ENCODE data around the gene PTPRK. TPM values are rescaled to one million over a fixed set of nuclear protein-coding genes. Genes with fewer than 3 reads are reported as not detected.

The PTPRK gene
- total RNA-seq, 1 experiment from 2014 or later, result 34.2 TPM

DNA sequence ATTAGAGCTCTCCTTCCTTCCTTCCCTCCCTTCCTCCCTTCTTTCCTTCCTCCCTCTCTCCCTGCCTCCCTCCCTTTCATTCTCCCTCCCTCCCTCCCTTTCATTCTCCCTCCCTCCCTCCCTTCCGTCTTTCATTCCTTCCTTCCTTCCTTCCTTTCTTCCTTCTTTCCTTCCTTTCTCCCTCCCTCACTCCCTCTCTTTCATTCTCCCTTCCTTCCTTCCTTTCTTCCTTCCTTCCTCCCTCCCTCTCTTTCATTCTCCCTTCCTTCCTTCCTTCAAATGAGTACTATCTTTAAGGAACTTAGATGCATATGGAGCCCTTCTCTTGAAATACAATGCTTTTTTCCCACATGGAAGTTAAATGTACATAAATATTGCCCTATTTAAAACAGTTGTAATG lies 20.9 kb upstream of the PTPRK start (continued):
- TF ChIP-seq, protein P1, sequence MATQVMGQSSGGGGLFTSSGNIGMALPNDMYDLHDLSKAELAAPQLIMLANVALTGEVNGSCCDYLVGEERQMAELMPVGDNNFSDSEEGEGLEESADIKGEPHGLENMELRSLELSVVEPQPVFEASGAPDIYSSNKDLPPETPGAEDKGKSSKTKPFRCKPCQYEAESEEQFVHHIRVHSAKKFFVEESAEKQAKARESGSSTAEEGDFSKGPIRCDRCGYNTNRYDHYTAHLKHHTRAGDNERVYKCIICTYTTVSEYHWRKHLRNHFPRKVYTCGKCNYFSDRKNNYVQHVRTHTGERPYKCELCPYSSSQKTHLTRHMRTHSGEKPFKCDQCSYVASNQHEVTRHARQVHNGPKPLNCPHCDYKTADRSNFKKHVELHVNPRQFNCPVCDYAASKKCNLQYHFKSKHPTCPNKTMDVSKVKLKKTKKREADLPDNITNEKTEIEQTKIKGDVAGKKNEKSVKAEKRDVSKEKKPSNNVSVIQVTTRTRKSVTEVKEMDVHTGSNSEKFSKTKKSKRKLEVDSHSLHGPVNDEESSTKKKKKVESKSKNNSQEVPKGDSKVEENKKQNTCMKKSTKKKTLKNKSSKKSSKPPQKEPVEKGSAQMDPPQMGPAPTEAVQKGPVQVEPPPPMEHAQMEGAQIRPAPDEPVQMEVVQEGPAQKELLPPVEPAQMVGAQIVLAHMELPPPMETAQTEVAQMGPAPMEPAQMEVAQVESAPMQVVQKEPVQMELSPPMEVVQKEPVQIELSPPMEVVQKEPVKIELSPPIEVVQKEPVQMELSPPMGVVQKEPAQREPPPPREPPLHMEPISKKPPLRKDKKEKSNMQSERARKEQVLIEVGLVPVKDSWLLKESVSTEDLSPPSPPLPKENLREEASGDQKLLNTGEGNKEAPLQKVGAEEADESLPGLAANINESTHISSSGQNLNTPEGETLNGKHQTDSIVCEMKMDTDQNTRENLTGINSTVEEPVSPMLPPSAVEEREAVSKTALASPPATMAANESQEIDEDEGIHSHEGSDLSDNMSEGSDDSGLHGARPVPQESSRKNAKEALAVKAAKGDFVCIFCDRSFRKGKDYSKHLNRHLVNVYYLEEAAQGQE (IDR thresholded peaks at IDR 0.05; ENCODE audit: low read depth), result no peak
- TF ChIP-seq, protein P2, sequence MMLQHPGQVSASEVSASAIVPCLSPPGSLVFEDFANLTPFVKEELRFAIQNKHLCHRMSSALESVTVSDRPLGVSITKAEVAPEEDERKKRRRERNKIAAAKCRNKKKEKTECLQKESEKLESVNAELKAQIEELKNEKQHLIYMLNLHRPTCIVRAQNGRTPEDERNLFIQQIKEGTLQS (IDR thresholded peaks at IDR 0.05), result no peak

DNA sequence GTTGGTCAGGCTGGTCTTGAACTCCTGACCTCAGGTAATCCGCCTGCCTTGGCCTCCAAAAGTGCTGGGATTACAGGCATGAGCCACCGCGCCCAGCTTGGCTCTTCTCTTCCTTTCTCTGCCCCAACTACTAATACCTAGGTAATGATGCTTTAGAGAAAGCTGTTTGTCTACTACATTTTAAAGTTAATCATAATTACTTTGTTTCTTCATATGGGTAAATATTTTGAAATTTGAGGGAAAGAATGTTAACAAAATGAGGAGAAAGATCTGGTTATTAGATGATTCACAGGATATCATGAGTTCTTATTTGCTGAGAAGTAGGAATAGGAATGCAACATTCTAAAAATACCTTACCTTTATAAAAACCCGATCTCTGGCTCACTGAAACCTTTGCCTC lies 18.4 kb upstream of the PTPRK start:
- no peaks in the 10 kb centered on the region for H3K79me2 ChIP-seq (ENCODE audit: insufficient read depth, low read length)
- H3K27me3 ChIP-seq (ENCODE audit: insufficient read depth, low read length), result no peaks in the 10 kb centered on the region
- no peak overlapping the region for H3K9ac ChIP-seq (ENCODE audit: low read length)
- H4K20me1 ChIP-seq (ENCODE audit: insufficient read depth), result no peaks in the 10 kb centered on the region
- no peak overlapping the region for H2AFZ ChIP-seq (ENCODE audit: low read depth, low read length, poor library complexity, severe bottlenecking)
- no peak overlapping the region for H3K4me2 ChIP-seq (ENCODE audit: low read length)
- no peak overlapping the region for H3K4me3 ChIP-seq (replicated peaks in 1 of 2; ENCODE audit: low read depth in 1 of 2, low read length in 2 of 2)
- H3K9me2 ChIP-seq (ENCODE audit: insufficient read depth), result no peaks in the 10 kb centered on the region
- intact Hi-C loops (cut with micrococcal nuclease), result no loop called here
- DNase-seq (ENCODE audit: low read depth, low spot score) (no peak), ATAC-seq (no peak)
- RAD21 ChIA-PET (ENCODE audit: low non-redundant PET in 1 of 2, low total read pairs in 2 of 2, uncharacterized antibody in 2 of 2, unreplicated experiment in 2 of 2), result no interaction called here
- no peaks in the 10 kb centered on the region for H3K36me3 ChIP-seq (ENCODE audit: control insufficient read depth in 1 of 2, insufficient read depth in 2 of 2, low read length in 2 of 2)
- BruUV-seq (replicated peaks), result no TSS peak
- H3K4me1 ChIP-seq (ENCODE audit: control insufficient read depth in 1 of 2, insufficient read depth in 2 of 2, low read length in 2 of 2), result no peaks in the 10 kb centered on the region
- CTCF ChIA-PET, result interaction anchor here (1.0 kb wide), 1 partner anchor 22 kb away, joined by 3 read pairs; no protein-coding TSS in a partner anchor
- POLR2A ChIA-PET, result no interaction called here
- no peaks in the 10 kb centered on the region for H3K9me3 ChIP-seq (ENCODE audit: control insufficient read depth in 1 of 2, insufficient read depth in 1 of 2, low read depth in 1 of 2, low read length in 2 of 2)
- no peak overlapping the region for H3K27ac ChIP-seq (ENCODE audit: low read depth, low read length)
- no peak for TF ChIP-seq SIN3A (IDR thresholded peaks at IDR 0.05; ENCODE audit: low read depth)
- no peak for TF ChIP-seq SP1 (IDR thresholded peaks at IDR 0.05; ENCODE audit: low read depth)
- TF ChIP-seq, protein P3, sequence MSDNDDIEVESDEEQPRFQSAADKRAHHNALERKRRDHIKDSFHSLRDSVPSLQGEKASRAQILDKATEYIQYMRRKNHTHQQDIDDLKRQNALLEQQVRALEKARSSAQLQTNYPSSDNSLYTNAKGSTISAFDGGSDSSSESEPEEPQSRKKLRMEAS (IDR thresholded peaks at IDR 0.05), result no peak
- TF ChIP-seq, protein P4, sequence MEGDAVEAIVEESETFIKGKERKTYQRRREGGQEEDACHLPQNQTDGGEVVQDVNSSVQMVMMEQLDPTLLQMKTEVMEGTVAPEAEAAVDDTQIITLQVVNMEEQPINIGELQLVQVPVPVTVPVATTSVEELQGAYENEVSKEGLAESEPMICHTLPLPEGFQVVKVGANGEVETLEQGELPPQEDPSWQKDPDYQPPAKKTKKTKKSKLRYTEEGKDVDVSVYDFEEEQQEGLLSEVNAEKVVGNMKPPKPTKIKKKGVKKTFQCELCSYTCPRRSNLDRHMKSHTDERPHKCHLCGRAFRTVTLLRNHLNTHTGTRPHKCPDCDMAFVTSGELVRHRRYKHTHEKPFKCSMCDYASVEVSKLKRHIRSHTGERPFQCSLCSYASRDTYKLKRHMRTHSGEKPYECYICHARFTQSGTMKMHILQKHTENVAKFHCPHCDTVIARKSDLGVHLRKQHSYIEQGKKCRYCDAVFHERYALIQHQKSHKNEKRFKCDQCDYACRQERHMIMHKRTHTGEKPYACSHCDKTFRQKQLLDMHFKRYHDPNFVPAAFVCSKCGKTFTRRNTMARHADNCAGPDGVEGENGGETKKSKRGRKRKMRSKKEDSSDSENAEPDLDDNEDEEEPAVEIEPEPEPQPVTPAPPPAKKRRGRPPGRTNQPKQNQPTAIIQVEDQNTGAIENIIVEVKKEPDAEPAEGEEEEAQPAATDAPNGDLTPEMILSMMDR (IDR thresholded peaks at IDR 0.05 in 2 of 3, conservative IDR thresholded peaks at IDR 0.05 in 1 of 3; ENCODE audit: borderline replicate concordance in 1 of 3, insufficient read depth in 1 of 3, low read depth in 2 of 3, low read length in 2 of 3), result no peak
- no peak for TF ChIP-seq TCF7L2 (IDR thresholded peaks at IDR 0.05; ENCODE audit: borderline replicate concordance, extremely low read depth, insufficient read depth, insufficient read length)
- TF ChIP-seq POLR2A (IDR thresholded peaks at IDR 0.05; ENCODE audit: borderline replicate concordance, extremely low read depth, insufficient read depth, insufficient read length), result no peak
- TF ChIP-seq, protein P5, sequence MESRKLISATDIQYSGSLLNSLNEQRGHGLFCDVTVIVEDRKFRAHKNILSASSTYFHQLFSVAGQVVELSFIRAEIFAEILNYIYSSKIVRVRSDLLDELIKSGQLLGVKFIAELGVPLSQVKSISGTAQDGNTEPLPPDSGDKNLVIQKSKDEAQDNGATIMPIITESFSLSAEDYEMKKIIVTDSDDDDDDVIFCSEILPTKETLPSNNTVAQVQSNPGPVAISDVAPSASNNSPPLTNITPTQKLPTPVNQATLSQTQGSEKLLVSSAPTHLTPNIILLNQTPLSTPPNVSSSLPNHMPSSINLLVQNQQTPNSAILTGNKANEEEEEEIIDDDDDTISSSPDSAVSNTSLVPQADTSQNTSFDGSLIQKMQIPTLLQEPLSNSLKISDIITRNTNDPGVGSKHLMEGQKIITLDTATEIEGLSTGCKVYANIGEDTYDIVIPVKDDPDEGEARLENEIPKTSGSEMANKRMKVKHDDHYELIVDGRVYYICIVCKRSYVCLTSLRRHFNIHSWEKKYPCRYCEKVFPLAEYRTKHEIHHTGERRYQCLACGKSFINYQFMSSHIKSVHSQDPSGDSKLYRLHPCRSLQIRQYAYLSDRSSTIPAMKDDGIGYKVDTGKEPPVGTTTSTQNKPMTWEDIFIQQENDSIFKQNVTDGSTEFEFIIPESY (IDR thresholded peaks at IDR 0.05; ENCODE audit: extremely low read depth, insufficient replicate concordance, low read length), result no peak
- no peak for TF ChIP-seq EZH2 (IDR thresholded peaks at IDR 0.05)
- TF ChIP-seq, protein P2 (IDR thresholded peaks at IDR 0.05), result no peak
- no peak for TF ChIP-seq POLR2AphosphoS5 (IDR thresholded peaks at IDR 0.05; ENCODE audit: low read depth, low read length)
- no peak for TF ChIP-seq CBX3 (IDR thresholded peaks at IDR 0.05; ENCODE audit: low read depth)
- no peak for TF ChIP-seq ZFX (IDR thresholded peaks at IDR 0.05)
